ENCODE measurements around the gene RAD51B. TPM values are rescaled to one million over a fixed set of nuclear protein-coding genes. Genes with fewer than 3 reads are reported as not detected.

The RAD51B gene
- total and polyA plus RNA-seq, 2 of the 13 experiments (the other 11 are each of a cell fraction or from before 2014, with no cell fraction given), result 7.0 to 9.5 TPM

- no peak for DNase-seq (ENCODE audit: low spot score)
- POLR2A ChIA-PET, result no interaction called here
- ATAC-seq, result no peak
Measured at GRCh38 chr14:68662392-68662791, 842.8 kb downstream of the RAD51B start.

More at GRCh38 chr14:68662392-68662791, 842.8 kb downstream of the RAD51B start:
- no peak for FAIRE-seq
- H3K4me1 ChIP-seq (ENCODE audit: insufficient read depth, low read length), result peaks cover 34% of the 10 kb centered on the region
- BruUV-seq (replicated peaks), result no TSS peak
- CTCF ChIA-PET (ENCODE audit: low intra/inter-chr PET ratio, low total read pairs), result no interaction called here
- no peaks in the 10 kb centered on the region for H4K20me1 ChIP-seq (ENCODE audit: insufficient read depth, low read length)
- H3K4me3 ChIP-seq (replicated peaks in 1 of 3; ENCODE audit: insufficient read depth in 1 of 3, low read depth in 2 of 3, low read length in 3 of 3), result no peak overlapping the region
- no peak overlapping the region for H3K27ac ChIP-seq (ENCODE audit: extremely low read length, insufficient read depth, low read length)
- H3K27me3 ChIP-seq (ENCODE audit: control insufficient read depth in 1 of 2, insufficient read depth in 2 of 2, low read length in 2 of 2), result no peaks in the 10 kb centered on the region
- H3K36me3 ChIP-seq (replicated peaks in 1 of 2; ENCODE audit: control insufficient read depth in 1 of 2, insufficient read depth in 2 of 2, low read length in 2 of 2), result no peaks in the 10 kb centered on the region
- intact Hi-C loops (cut with micrococcal nuclease; ENCODE audit: unreplicated experiment), result no loop called here
- H3K9ac ChIP-seq (ENCODE audit: insufficient read depth, low read depth, low read length), result no peak overlapping the region
- H3K9me3 ChIP-seq (ENCODE audit: low read length), result no peaks in the 10 kb centered on the region
- no peak overlapping the region for H3K4me2 ChIP-seq (ENCODE audit: low read depth, low read length)
- no peak overlapping the region for H2AFZ ChIP-seq (ENCODE audit: low read length)
- 35% methylated on average over 3 of the region's 3 CpGs for WGBS (ENCODE audit: low lambda C conversion rate)
- TF ChIP-seq, protein P1, sequence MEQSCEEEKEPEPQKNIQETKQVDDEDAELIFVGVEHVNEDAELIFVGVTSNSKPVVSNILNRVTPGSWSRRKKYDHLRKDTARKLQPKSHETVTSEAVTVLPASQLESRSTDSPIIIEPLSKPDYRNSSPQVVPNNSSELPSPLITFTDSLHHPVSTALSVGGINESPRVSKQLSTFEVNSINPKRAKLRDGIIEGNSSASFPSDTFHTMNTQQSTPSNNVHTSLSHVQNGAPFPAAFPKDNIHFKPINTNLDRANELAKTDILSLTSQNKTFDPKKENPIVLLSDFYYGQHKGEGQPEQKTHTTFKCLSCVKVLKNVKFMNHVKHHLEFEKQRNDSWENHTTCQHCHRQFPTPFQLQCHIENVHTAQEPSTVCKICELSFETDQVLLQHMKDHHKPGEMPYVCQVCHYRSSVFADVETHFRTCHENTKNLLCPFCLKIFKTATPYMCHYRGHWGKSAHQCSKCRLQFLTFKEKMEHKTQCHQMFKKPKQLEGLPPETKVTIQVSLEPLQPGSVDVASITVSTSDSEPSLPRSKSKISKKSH (CRISPR knock-in tag; IDR thresholded peaks at IDR 0.05; ENCODE audit: borderline replicate concordance), result no peak
- TF ChIP-seq NR2F2 (IDR thresholded peaks at IDR 0.05; ENCODE audit: borderline replicate concordance, low read depth) (no peak), CEBPG (CRISPR knock-in tag; IDR thresholded peaks at IDR 0.05) (no peak), KLF13 (CRISPR knock-in tag; IDR thresholded peaks at IDR 0.05) (no peak), PCBP2 (optimal IDR thresholded peaks at IDR 0.05; ENCODE audit: low read depth, low read length, poor library complexity, severe bottlenecking) (no peak), KIAA2018 (CRISPR knock-in tag; IDR thresholded peaks at IDR 0.05; ENCODE audit: borderline replicate concordance) (no peak)
- TF ChIP-seq, protein P2, sequence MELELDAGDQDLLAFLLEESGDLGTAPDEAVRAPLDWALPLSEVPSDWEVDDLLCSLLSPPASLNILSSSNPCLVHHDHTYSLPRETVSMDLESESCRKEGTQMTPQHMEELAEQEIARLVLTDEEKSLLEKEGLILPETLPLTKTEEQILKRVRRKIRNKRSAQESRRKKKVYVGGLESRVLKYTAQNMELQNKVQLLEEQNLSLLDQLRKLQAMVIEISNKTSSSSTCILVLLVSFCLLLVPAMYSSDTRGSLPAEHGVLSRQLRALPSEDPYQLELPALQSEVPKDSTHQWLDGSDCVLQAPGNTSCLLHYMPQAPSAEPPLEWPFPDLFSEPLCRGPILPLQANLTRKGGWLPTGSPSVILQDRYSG (CRISPR knock-in tag; IDR thresholded peaks at IDR 0.05), result no peak
- H3K79me2 ChIP-seq (ENCODE audit: insufficient read depth, low read length), result no peaks in the 10 kb centered on the region
- in situ Hi-C loops (cut with HindIII; ENCODE audit: extremely low pct_ligation_motif_present, low pct_unique_long_range_greater_than_20kb), result loop anchor here (25.0 kb wide), 1 partner anchor 725 kb away; no protein-coding TSS in a partner anchor

Data from HepG2 (cell line).